HepG2 (cell line): ENCODE results near the gene MED13. TPM values are rescaled to one million over a fixed set of nuclear protein-coding genes. Genes with fewer than 3 reads are reported as not detected.

ENCODE experiments used
- ATAC-seq: fragments of 200-7000 bp; cut with Tn5 transposase; 3 replicates; pipeline ENCODE4 v1.9.1; 2020; ENCODE audit warnings: mild to moderate bottlenecking, moderate library complexity
- BruUV-seq: library from RNA; stranded (reverse); fragments of 400-500 nt; replicated peaks from 2 replicates; lab custom pipeline; 2021; lab: Mats Ljungman, UMichigan
- CTCF ChIA-PET: fragments of 300-600 bp; formaldehyde crosslinking; extraction: SDS; loops from one replicate; lab custom pipeline; 2021; ENCODE audit warnings: low total read pairs, inconsistent platforms, low intra/inter-chr PET ratio; lab: Yijun Ruan, JAX
- POLR2A ChIA-PET: fragments of 350-600 bp; sonication (Branson Sonifier 250); formaldehyde crosslinking; loops from one replicate; lab custom pipeline; 2020; ENCODE audit warnings: antibody characterized with exemption, inconsistent platforms; lab: Yijun Ruan, JAX
- DNase-seq: peaks from one replicate; pipeline ENCODE4 v3.0.0-alpha.2; 2015; ENCODE audit warnings: low spot score
- FAIRE-seq: peaks from 3 replicates; lab custom pipeline; 2011; peaks lifted over from hg19 to GRCh38; lab: Jason Lieb, UNC
- H2AFZ ChIP-seq: one replicate; pipeline ENCODE4 v1.6.1; 2011; ENCODE audit warnings: low read length, inconsistent platforms
- H3K27ac ChIP-seq: fragments of 300-600 bp; 3 replicates; pipeline ENCODE4 v1.8.0; 2011; ENCODE audit warnings: mixed run types, mild to moderate bottlenecking, mixed read lengths, low read length, inconsistent platforms; ENCODE audit not compliant: insufficient read depth; ENCODE audit errors: extremely low read length
- H3K27me3 ChIP-seq, 2 experiments: fragments of 200-600 bp in 1 of 2; 2 replicates in 1 of 2; 3 replicates in 1 of 2; pipeline versions ENCODE4 v1.6.0 to v1.8.0; 2011; ENCODE audit warnings: low read length in 2 of 2, mild to moderate bottlenecking in 2 of 2, moderate library complexity in 2 of 2, inconsistent platforms in 1 of 2; ENCODE audit not compliant: insufficient read depth in 2 of 2, control insufficient read depth in 1 of 2
- H3K36me3 ChIP-seq, 2 experiments: fragments of 200-600 bp in 1 of 2; replicated peaks in 1 of 2; 2 replicates in 1 of 2; 3 replicates in 1 of 2; pipeline versions ENCODE4 v1.5.1 to v1.8.0; 2011; ENCODE audit warnings: low read length in 2 of 2, inconsistent platforms in 1 of 2; ENCODE audit not compliant: insufficient read depth in 2 of 2, control insufficient read depth in 1 of 2
- H3K4me1 ChIP-seq: 2 replicates; pipeline ENCODE4 v1.5.1; 2012; ENCODE audit warnings: low read length, inconsistent platforms; ENCODE audit not compliant: insufficient read depth
- H3K4me2 ChIP-seq: 2 replicates; pipeline ENCODE4 v1.6.0; 2011; ENCODE audit warnings: low read depth, low read length, inconsistent platforms
- H3K4me3 ChIP-seq, 3 experiments: fragments of 200-600 bp in 1 of 3; sonication (generic), shearing (Covaris generic) in 1 of 3; replicated peaks in 1 of 3; 2 replicates each; pipeline ENCODE4 v1.5.1; 2011 to 2016; ENCODE audit warnings: low read length in 3 of 3, inconsistent platforms in 2 of 3, low read depth in 2 of 3, mild to moderate bottlenecking in 2 of 3, control low read depth in 1 of 3, mixed read lengths in 1 of 3; ENCODE audit not compliant: insufficient read depth in 1 of 3
- H3K79me2 ChIP-seq: one replicate; pipeline ENCODE4 v1.6.1; 2011; ENCODE audit warnings: low read length, inconsistent platforms; ENCODE audit not compliant: insufficient read depth
- H3K9ac ChIP-seq: 2 replicates; pipeline ENCODE4 v1.6.0; 2011; ENCODE audit warnings: mild to moderate bottlenecking, low read depth, low read length, inconsistent platforms; ENCODE audit not compliant: insufficient read depth
- H3K9me3 ChIP-seq: 2 replicates; pipeline ENCODE4 v1.5.1; 2012; ENCODE audit warnings: mild to moderate bottlenecking, low read length
- H4K20me1 ChIP-seq: 2 replicates; pipeline ENCODE4 v1.6.0; 2011; ENCODE audit warnings: inconsistent platforms, mild to moderate bottlenecking, low read length, moderate library complexity; ENCODE audit not compliant: insufficient read depth
- REST ChIP-seq, 2 experiments: IDR thresholded peaks; 2 replicates each; pipeline ENCODE4 v1.6.1; 2011 to 2012; ENCODE audit warnings: low read length in 2 of 2, borderline replicate concordance in 1 of 2, low read depth in 1 of 2, mild to moderate bottlenecking in 1 of 2, moderate library complexity in 1 of 2
- TFDP1 ChIP-seq: IDR thresholded peaks from 2 replicates; pipeline ENCODE4 v1.6.1; 2016; ENCODE audit warnings: missing compliant biosample characterization, missing genetic modification reagents, borderline replicate concordance
- WGBS: methylation state at CpG from one replicate; pipeline ENCODE4 v1.1.6; 2017; ENCODE audit warnings: low lambda C conversion rate; 5-methylcytosine and 5-hydroxymethylcytosine counted together
- in situ Hi-C: cut with HindIII; loops from 2 replicates; pipeline ENCODE4 v1.10.0; 2017; ENCODE audit warnings: low pct_unique_long_range_greater_than_20kb; ENCODE audit not compliant: extremely low pct_ligation_motif_present
- intact Hi-C: fragments of 100-400 bp; cut with micrococcal nuclease; formaldehyde crosslinking; loops from one replicate; pipeline ENCODE4 v1.10.0; 2022; ENCODE audit not compliant: unreplicated experiment
- polyA plus RNA-seq, 8 experiments: library from polyadenylated mRNA; depleted of rRNA in 3 of 8; stranded (reverse) in 7 of 8; unstranded in 1 of 8; fragments of >200 nt; fragmentation: Illumina TruSeq in 4 of 8; extraction: Trizol in 4 of 8; gene quantifications; 2 replicates each; pipeline versions ENCODE4 v1.2.1 to v1.2.3, GENCODE V29; 2011 to 2016; ENCODE audit warnings: low read depth in 4 of 8, missing spikeins in 1 of 8, mixed read lengths in 1 of 8; ENCODE audit not compliant: insufficient read depth in 1 of 8
- total RNA-seq, 5 experiments: library from RNA; depleted of rRNA; stranded (reverse); fragments of >200 nt; fragmentation: Illumina TruSeq; extraction: Trizol; gene quantifications; 2 replicates each; pipeline ENCODE4 v1.2.3, GENCODE V29; 2016; ENCODE audit warnings: low read depth in 1 of 5

The MED13 gene
- total and polyA plus RNA-seq, 2 of the 13 experiments (the other 11 are each of a cell fraction or from before 2014, with no cell fraction given): 27.4 to 69.1 TPM

- H3K79me2 ChIP-seq: no peaks in the 10 kb centered on the region
- in situ Hi-C loops: no loop called here
- FAIRE-seq: no peak
- CTCF ChIA-PET: no interaction called here
- H3K9ac ChIP-seq: no peak overlapping the region
- no peak for TF ChIP-seq TFDP1 (CRISPR knock-in tag)
- TF ChIP-seq REST (IDR thresholded peaks at IDR 0.05; ENCODE audit: borderline replicate concordance in 1 of 2, low read depth in 1 of 2, low read length in 2 of 2): peak in 1 of 2 experiments; percentile 70; a peak in 1 of 4 replicates
- TF ChIP-seq, all 625 proteins: peak for 1
- intact Hi-C loops: no loop called here
- ATAC-seq: no peak
- Histone ChIP-seq H2AFZ (no peak overlapping the region), H3K4me2 (no peak overlapping the region), H4K20me1 (no peaks in the 10 kb centered on the region), H3K36me3 (no peaks in the 10 kb centered on the region), H3K27ac (no peak overlapping the region), H3K4me1 (peaks cover 21% of the 10 kb centered on the region), H3K4me3 (no peak overlapping the region), H3K27me3 (peaks cover 0 to 3% of the 10 kb centered on the region in 2 experiments; a peak in 1 of 5 replicates), H3K9me3 (no peaks in the 10 kb centered on the region)
- 35% methylated on average over 7 of the region's 7 CpGs for WGBS
- BruUV-seq: no TSS peak
- POLR2A ChIA-PET: interaction anchor here (3.3 kb wide), 1 partner anchor 46 kb away, joined by 28 read pairs; no protein-coding TSS in a partner anchor
- DNase-seq: no peak
Observed at GRCh38 chr17:62111562-62112171, 46.6 kb upstream of the MED13 start.
